ENCODE results near the gene ANGPTL4. TPM values are rescaled to one million over a fixed set of nuclear protein-coding genes. Genes with fewer than 3 reads are reported as not detected.
A peak's percentile ranks its signal among the peaks of the same experiment; 100 is the strongest.

Gene ANGPTL4
- total and polyA plus RNA-seq, 2 donors (not counting 1 experiment from before 2014, with no cell fraction given): 1.7 to 6.6 TPM

- no peak overlapping the region for H3K4me2 ChIP-seq (ENCODE audit: extremely low read depth, insufficient read depth, low read length)
- no peaks in the 10 kb centered on the region for H3K9me3 ChIP-seq (ENCODE audit: control insufficient read depth, insufficient read depth, low read depth, low read length)
- no peaks in the 10 kb centered on the region for H4K20me1 ChIP-seq (ENCODE audit: control insufficient read depth, extremely low read depth, insufficient read depth, low read length)
- H3K27ac ChIP-seq (ENCODE audit: insufficient read depth, low read length): peak overlapping the region; percentile 96
- peak overlapping the region; percentile 100 for H3K9ac ChIP-seq (ENCODE audit: insufficient read depth, low read length)
- H3K79me2 ChIP-seq (ENCODE audit: control insufficient read depth, insufficient read depth, low read length): peaks cover 19% of the 10 kb centered on the region
- peak overlapping the region; percentile 52 to 79 (median 65) for H3K4me3 ChIP-seq (replicated peaks in 1 of 4; ENCODE audit: control extremely low read depth in 1 of 4, insufficient read depth in 1 of 4, low read depth in 3 of 4, low read length in 4 of 4)
- H3K27me3 ChIP-seq (ENCODE audit: control insufficient read depth, insufficient read depth, low read length): no peaks in the 10 kb centered on the region
- DNase-seq (ENCODE audit: low read depth in 2 of 2): peak; percentile 76 to 93
- no peak overlapping the region for H2AFZ ChIP-seq (ENCODE audit: low read length)
- no peaks in the 10 kb centered on the region for H3K36me3 ChIP-seq (ENCODE audit: control insufficient read depth, insufficient read depth, low read length)
- peaks cover 8% of the 10 kb centered on the region for H3K4me1 ChIP-seq (ENCODE audit: control insufficient read depth, extremely low read depth, insufficient read depth, low read length)
- no peak for TF ChIP-seq CTCF (conservative IDR thresholded peaks at IDR 0.05 in 1 of 2, IDR thresholded peaks at IDR 0.05 in 1 of 2; ENCODE audit: low read depth in 1 of 2, low read length in 2 of 2)
- TF ChIP-seq EZH2 (IDR thresholded peaks at IDR 0.05; ENCODE audit: low read length, missing control alignments): no peak
Observed at GRCh38 chr19:8390617-8390981, 26.6 kb downstream of the ANGPTL4 start.

- peak overlapping the region; percentile 61 for H3K4me2 ChIP-seq (ENCODE audit: extremely low read depth, insufficient read depth, low read length)
- H3K4me3 ChIP-seq (replicated peaks in 1 of 4; ENCODE audit: control extremely low read depth in 1 of 4, insufficient read depth in 1 of 4, low read depth in 3 of 4, low read length in 4 of 4): peak overlapping the region in 2 of 4 experiments; percentile 18 to 75
- H4K20me1 ChIP-seq (ENCODE audit: control insufficient read depth, extremely low read depth, insufficient read depth, low read length): no peaks in the 10 kb centered on the region
- peaks cover 8% of the 10 kb centered on the region for H3K4me1 ChIP-seq (ENCODE audit: control insufficient read depth, extremely low read depth, insufficient read depth, low read length)
- no peaks in the 10 kb centered on the region for H3K9me3 ChIP-seq (ENCODE audit: control insufficient read depth, insufficient read depth, low read depth, low read length)
- DNase-seq (ENCODE audit: low read depth in 2 of 2): no peak
- H3K9ac ChIP-seq (ENCODE audit: insufficient read depth, low read length): no peak overlapping the region
- no peak overlapping the region for H2AFZ ChIP-seq (ENCODE audit: low read length)
- no peak overlapping the region for H3K27ac ChIP-seq (ENCODE audit: insufficient read depth, low read length)
- no peaks in the 10 kb centered on the region for H3K36me3 ChIP-seq (ENCODE audit: control insufficient read depth, insufficient read depth, low read length)
- H3K79me2 ChIP-seq (ENCODE audit: control insufficient read depth, insufficient read depth, low read length): peaks cover 24% of the 10 kb centered on the region
- no peaks in the 10 kb centered on the region for H3K27me3 ChIP-seq (ENCODE audit: control insufficient read depth, insufficient read depth, low read length)
- TF ChIP-seq EZH2 (IDR thresholded peaks at IDR 0.05; ENCODE audit: low read length, missing control alignments) (no peak), CTCF (conservative IDR thresholded peaks at IDR 0.05 in 1 of 2, IDR thresholded peaks at IDR 0.05 in 1 of 2; ENCODE audit: low read depth in 1 of 2, low read length in 2 of 2) (no peak)
Observed at GRCh38 chr19:8391198-8392016, 27.5 kb downstream of the ANGPTL4 start.

GRCh38 chr19:8392017-8392591 is 28.1 kb downstream of the ANGPTL4 start:
- Histone ChIP-seq H3K4me3 (replicated peaks in 1 of 4; ENCODE audit: control extremely low read depth in 1 of 4, insufficient read depth in 1 of 4, low read depth in 3 of 4, low read length in 4 of 4) (no peak overlapping the region), H4K20me1 (ENCODE audit: control insufficient read depth, extremely low read depth, insufficient read depth, low read length) (no peaks in the 10 kb centered on the region), H3K36me3 (ENCODE audit: control insufficient read depth, insufficient read depth, low read length) (no peaks in the 10 kb centered on the region), H3K9me3 (ENCODE audit: control insufficient read depth, insufficient read depth, low read depth, low read length) (no peaks in the 10 kb centered on the region), H3K27ac (ENCODE audit: insufficient read depth, low read length) (no peak overlapping the region), H3K27me3 (ENCODE audit: control insufficient read depth, insufficient read depth, low read length) (no peaks in the 10 kb centered on the region), H2AFZ (ENCODE audit: low read length) (no peak overlapping the region), H3K4me2 (ENCODE audit: extremely low read depth, insufficient read depth, low read length) (no peak overlapping the region), H3K4me1 (ENCODE audit: control insufficient read depth, extremely low read depth, insufficient read depth, low read length) (peaks cover 8% of the 10 kb centered on the region), H3K79me2 (ENCODE audit: control insufficient read depth, insufficient read depth, low read length) (peaks cover 26% of the 10 kb centered on the region), H3K9ac (ENCODE audit: insufficient read depth, low read length) (no peak overlapping the region)
- no peak for TF ChIP-seq EZH2 (IDR thresholded peaks at IDR 0.05; ENCODE audit: low read length, missing control alignments)
- no peak for TF ChIP-seq CTCF (conservative IDR thresholded peaks at IDR 0.05 in 1 of 2, IDR thresholded peaks at IDR 0.05 in 1 of 2; ENCODE audit: low read depth in 1 of 2, low read length in 2 of 2)
- peak; percentile 29 to 43 for DNase-seq (ENCODE audit: low read depth in 2 of 2)
